OCI-LY7 (cell line): ENCODE measurements around the gene GPR89B. TPM values are rescaled to one million over a fixed set of nuclear protein-coding genes. Genes with fewer than 3 reads are reported as not detected.

ENCODE experiments used
- BruUV-seq: library from RNA; stranded (reverse); fragments of 400-500 nt; replicated peaks from 2 replicates; lab custom pipeline; 2021; lab: Mats Ljungman, UMichigan
- CTCF ChIA-PET: fragments of 300-600 bp; sonication (Branson Sonifier 250); formaldehyde crosslinking; loops from one replicate; lab custom pipeline; 2022; ENCODE audit warnings: antibody characterized with exemption; ENCODE audit not compliant: unreplicated experiment; lab: Charles Lee
- POLR2A ChIA-PET: fragments of 300-600 bp; sonication (Branson Sonifier 250); formaldehyde crosslinking; loops from one replicate; lab custom pipeline; 2022; ENCODE audit warnings: antibody characterized with exemption; lab: Charles Lee
- DNase-seq: peaks from one replicate; pipeline ENCODE4 v3.0.0-alpha.2; 2015; ENCODE audit warnings: low spot score
- H2AFZ ChIP-seq: fragments of 200-600 bp; sonication (generic), shearing (Covaris generic); 2 replicates; pipeline ENCODE4 v1.6.1; 2014; ENCODE audit warnings: mild to moderate bottlenecking, antibody characterized with exemption, low read length, moderate library complexity
- H3K27ac ChIP-seq: fragments of 200-600 bp; sonication (generic); 2 replicates; pipeline ENCODE4 v1.5.1; 2014; ENCODE audit warnings: mixed run types, low read depth, mild to moderate bottlenecking, moderate library complexity, low read length, inconsistent platforms; ENCODE audit not compliant: poor library complexity, severe bottlenecking
- H3K36me3 ChIP-seq: fragments of 200-600 bp; sonication (generic); 2 replicates; pipeline ENCODE4 v1.6.1; 2014; ENCODE audit warnings: mild to moderate bottlenecking, antibody characterized with exemption, low read length, moderate library complexity, mixed read lengths; ENCODE audit not compliant: insufficient read depth
- H3K4me1 ChIP-seq: fragments of 200-600 bp; sonication (generic); 2 replicates; pipeline ENCODE4 v1.5.1; 2014; ENCODE audit warnings: mild to moderate bottlenecking, low read length; ENCODE audit not compliant: insufficient read depth, poor library complexity, severe bottlenecking
- H3K4me2 ChIP-seq: fragments of 200-600 bp; sonication (generic); 2 replicates; pipeline ENCODE4 v1.6.1; 2014; ENCODE audit warnings: mild to moderate bottlenecking, low read length
- H3K4me3 ChIP-seq: fragments of 200-600 bp; sonication (generic); 2 replicates; pipeline ENCODE4 v1.5.1; 2014; ENCODE audit warnings: mild to moderate bottlenecking, low read depth, low read length; ENCODE audit not compliant: poor library complexity, severe bottlenecking
- H3K79me2 ChIP-seq: fragments of 200-600 bp; sonication (generic); 2 replicates; pipeline ENCODE4 v1.6.1; 2016; ENCODE audit warnings: low read depth, mild to moderate bottlenecking, low read length, moderate library complexity, mixed read lengths; ENCODE audit not compliant: insufficient read depth
- H3K9me2 ChIP-seq: fragments of 200-600 bp; sonication (generic); 2 replicates; pipeline ENCODE4 v1.6.1; 2016; ENCODE audit warnings: mild to moderate bottlenecking, low read length, mixed read lengths; ENCODE audit not compliant: insufficient read depth
- H3K9me3 ChIP-seq: fragments of 200-600 bp; sonication (generic); 2 replicates; pipeline ENCODE4 v1.6.1; 2014; ENCODE audit warnings: mild to moderate bottlenecking, mixed run types, low read length, mixed read lengths
- H4K20me1 ChIP-seq: fragments of 200-600 bp; sonication (generic); 2 replicates; pipeline ENCODE4 v1.6.1; 2014; ENCODE audit warnings: mild to moderate bottlenecking, antibody characterized with exemption, low read length, moderate library complexity, mixed read lengths; ENCODE audit not compliant: insufficient read depth
- EZH2phosphoT487 ChIP-seq: fragments of 200-600 bp; sonication (generic); IDR thresholded peaks from 2 replicates; pipeline ENCODE4 v1.6.1; 2018; ENCODE audit warnings: low read depth, borderline replicate concordance, mild to moderate bottlenecking, mixed run types, antibody characterized with exemption, low read length, moderate library complexity, mixed read lengths
- intact Hi-C: fragments of 100-400 bp; cut with micrococcal nuclease; formaldehyde crosslinking; loops from one replicate; pipeline ENCODE4 v1.10.0; 2022; ENCODE audit not compliant: unreplicated experiment
- total RNA-seq, 2 experiments: library from RNA; depleted of rRNA in 1 of 2; stranded (reverse); fragments of >200 nt in 1 of 2; shearing (Covaris generic) in 1 of 2; gene quantifications; 2 replicates each; pipeline ENCODE4 v1.2.3, GENCODE V29; 2014 to 2022
- TF ChIP-seq, protein P1 (sequence below): fragments of 200-600 bp; sonication (generic); conservative IDR thresholded peaks from 2 replicates; pipeline ENCODE4 v1.5.1; 2014; ENCODE audit warnings: mild to moderate bottlenecking, antibody characterized with exemption, low read length, moderate library complexity, mixed read lengths

The GPR89B gene
- total RNA-seq, 2 experiments from 2014 or later, result 15.8 to 26.8 TPM

DNA sequence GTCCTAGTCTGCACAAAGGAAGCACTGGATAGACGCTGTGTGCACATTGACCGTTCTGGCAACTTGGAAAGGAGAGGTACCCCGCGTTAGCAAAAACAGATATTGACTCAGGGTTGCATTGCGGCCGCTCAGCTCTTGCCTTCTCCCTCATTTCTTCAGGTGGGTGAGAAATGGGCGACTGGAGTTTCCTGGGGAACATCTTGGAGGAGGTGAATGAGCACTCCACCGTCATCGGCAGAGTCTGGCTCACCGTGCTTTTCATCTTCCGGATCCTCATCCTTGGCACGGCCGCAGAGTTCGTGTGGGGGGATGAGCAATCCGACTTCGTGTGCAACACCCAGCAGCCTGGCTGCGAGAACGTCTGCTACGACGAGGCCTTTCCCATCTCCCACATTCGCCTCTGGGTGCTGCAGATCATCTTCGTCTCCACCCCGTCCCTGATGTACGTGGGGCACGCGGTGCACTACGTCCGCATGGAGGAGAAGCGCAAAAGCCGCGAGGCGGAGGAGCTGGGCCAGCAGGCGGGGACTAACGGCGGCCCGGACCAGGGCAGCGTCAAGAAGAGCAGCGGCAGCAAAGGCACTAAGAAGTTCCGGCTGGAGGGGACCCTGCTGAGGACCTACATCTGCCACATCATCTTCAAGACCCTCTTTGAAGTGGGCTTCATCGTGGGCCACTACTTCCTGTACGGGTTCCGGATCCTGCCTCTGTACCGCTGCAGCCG is 20.3 kb upstream of the GPR89B start:
- ChIA-PET CTCF (no interaction called here), POLR2A (no interaction called here)
- Histone ChIP-seq H3K4me1 (no peaks in the 10 kb centered on the region), H2AFZ (no peak overlapping the region), H3K9me3 (no peaks in the 10 kb centered on the region), H3K79me2 (no peaks in the 10 kb centered on the region), H4K20me1 (no peaks in the 10 kb centered on the region), H3K9me2 (no peaks in the 10 kb centered on the region), H3K4me3 (no peak overlapping the region), H3K36me3 (no peaks in the 10 kb centered on the region), H3K27ac (no peak overlapping the region), H3K4me2 (no peak overlapping the region)
- intact Hi-C loops, result no loop called here
- TF ChIP-seq, protein P1, sequence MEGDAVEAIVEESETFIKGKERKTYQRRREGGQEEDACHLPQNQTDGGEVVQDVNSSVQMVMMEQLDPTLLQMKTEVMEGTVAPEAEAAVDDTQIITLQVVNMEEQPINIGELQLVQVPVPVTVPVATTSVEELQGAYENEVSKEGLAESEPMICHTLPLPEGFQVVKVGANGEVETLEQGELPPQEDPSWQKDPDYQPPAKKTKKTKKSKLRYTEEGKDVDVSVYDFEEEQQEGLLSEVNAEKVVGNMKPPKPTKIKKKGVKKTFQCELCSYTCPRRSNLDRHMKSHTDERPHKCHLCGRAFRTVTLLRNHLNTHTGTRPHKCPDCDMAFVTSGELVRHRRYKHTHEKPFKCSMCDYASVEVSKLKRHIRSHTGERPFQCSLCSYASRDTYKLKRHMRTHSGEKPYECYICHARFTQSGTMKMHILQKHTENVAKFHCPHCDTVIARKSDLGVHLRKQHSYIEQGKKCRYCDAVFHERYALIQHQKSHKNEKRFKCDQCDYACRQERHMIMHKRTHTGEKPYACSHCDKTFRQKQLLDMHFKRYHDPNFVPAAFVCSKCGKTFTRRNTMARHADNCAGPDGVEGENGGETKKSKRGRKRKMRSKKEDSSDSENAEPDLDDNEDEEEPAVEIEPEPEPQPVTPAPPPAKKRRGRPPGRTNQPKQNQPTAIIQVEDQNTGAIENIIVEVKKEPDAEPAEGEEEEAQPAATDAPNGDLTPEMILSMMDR, result no peak
- TF ChIP-seq EZH2phosphoT487, result no peak
- DNase-seq, result no peak
- BruUV-seq, result no TSS peak

DNA sequence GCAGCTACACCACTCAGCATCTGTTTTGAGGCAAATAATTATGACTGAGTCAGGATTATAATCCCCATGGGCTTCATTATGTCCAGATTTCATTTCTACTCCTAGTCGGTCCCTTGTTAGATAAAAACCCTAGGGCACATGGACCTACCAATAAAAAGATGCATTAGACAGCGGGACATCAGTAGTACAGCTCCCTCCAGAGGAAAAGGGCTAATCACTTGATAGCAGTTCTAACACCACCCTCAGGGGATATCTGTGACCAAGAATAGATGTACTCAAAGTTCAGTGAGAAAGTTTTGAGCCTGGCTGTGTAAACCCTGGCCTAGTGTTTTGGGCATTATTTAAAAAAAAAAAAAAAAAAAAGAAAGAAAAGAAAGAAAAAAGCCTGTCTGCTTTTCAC is 15.7 kb upstream of the GPR89B start:
- intact Hi-C loops, result no loop called here
- CTCF ChIA-PET, result no interaction called here
- Histone ChIP-seq H4K20me1 (no peaks in the 10 kb centered on the region), H3K4me1 (no peaks in the 10 kb centered on the region), H3K4me3 (no peak overlapping the region), H2AFZ (no peak overlapping the region), H3K36me3 (no peaks in the 10 kb centered on the region), H3K79me2 (no peaks in the 10 kb centered on the region), H3K9me2 (no peaks in the 10 kb centered on the region), H3K4me2 (no peak overlapping the region), H3K9me3 (no peaks in the 10 kb centered on the region), H3K27ac (no peak overlapping the region)
- POLR2A ChIA-PET, result no interaction called here
- no TSS peak for BruUV-seq
- TF ChIP-seq EZH2phosphoT487, result no peak
- TF ChIP-seq, protein P1, result no peak
- no peak for DNase-seq

DNA sequence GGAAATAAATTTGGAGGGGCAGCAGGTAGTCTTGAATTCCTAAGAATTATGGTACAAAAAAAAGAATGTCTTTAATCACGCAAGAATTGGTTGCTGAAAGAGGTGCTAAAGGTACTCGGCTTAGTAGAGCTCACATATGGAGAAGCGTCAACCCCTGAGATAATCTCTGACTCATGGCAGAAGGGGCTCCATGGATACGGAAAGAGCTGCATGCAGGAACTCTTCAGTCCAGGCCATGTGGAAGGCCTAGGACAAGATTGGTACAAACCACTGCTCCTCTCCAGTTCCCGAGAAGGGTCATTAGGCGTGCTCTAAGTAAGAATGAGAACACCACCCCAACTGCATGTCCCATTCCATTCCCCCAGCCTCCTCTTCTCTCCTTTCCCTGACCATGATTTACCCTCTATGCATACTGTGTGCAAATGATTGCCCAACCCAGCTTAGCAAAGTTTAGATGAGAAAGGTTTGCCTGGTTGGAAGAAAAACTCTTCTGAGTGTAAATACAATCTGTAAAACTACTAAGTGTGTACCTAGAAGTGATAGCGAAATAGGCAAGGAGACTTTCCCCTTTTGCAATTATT is 14.8 kb upstream of the GPR89B start:
- Histone ChIP-seq H3K9me3 (no peaks in the 10 kb centered on the region), H3K79me2 (no peaks in the 10 kb centered on the region), H3K4me2 (no peak overlapping the region), H3K4me1 (no peaks in the 10 kb centered on the region), H3K27ac (no peak overlapping the region), H3K9me2 (no peaks in the 10 kb centered on the region), H4K20me1 (no peaks in the 10 kb centered on the region), H2AFZ (no peak overlapping the region), H3K36me3 (no peaks in the 10 kb centered on the region), H3K4me3 (no peak overlapping the region)
- BruUV-seq, result no TSS peak
- no peak for DNase-seq
- POLR2A ChIA-PET, result interaction anchor here (0.7 kb wide), 1 partner anchor 170 kb away, joined by 3 read pairs; no protein-coding TSS in a partner anchor
- TF ChIP-seq, protein P1, result no peak
- no peak for TF ChIP-seq EZH2phosphoT487
- CTCF ChIA-PET, result no interaction called here
- intact Hi-C loops, result no loop called here
